ENCODE results near the gene NUDT9.

Gene NUDT9

DNA sequence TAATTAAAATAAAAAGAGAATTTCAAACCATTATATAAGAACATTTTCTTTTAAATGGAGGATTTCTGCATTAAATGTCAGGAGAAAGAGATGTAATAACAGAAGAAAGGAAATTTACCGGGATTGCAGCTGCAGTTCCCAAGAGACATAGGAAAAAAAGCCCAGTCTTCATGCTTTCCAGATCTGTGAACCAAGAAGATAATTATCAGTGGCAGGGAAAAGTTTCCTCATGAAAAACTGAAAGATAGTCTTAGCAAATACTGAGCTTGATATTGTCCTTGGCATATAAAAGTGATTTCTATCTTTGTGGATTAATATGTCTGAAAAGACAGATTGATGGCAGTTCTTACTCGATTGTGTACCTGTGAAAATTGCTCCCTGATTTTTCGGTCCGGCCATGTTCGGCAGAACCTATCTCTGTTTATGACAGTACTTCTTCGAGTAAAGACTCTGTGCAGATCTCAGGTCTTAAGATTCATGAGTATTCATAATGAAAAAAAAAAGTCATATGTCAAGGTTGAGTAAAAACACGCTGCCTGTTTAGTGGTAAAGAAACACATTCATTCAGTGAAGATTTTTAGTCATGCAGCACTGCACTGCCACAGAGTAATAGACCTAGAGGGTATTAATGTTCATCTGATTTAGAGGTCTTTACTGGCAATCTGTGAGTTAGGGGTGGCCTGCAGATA, 77.2 kb downstream of the NUDT9 start:
- no peak overlapping the region for H3K4me3 ChIP-seq (ENCODE audit: control insufficient read depth, low read depth, low read length)
- DNase-seq (ENCODE audit: low read depth), result no peak
- TF ChIP-seq, protein P1, sequence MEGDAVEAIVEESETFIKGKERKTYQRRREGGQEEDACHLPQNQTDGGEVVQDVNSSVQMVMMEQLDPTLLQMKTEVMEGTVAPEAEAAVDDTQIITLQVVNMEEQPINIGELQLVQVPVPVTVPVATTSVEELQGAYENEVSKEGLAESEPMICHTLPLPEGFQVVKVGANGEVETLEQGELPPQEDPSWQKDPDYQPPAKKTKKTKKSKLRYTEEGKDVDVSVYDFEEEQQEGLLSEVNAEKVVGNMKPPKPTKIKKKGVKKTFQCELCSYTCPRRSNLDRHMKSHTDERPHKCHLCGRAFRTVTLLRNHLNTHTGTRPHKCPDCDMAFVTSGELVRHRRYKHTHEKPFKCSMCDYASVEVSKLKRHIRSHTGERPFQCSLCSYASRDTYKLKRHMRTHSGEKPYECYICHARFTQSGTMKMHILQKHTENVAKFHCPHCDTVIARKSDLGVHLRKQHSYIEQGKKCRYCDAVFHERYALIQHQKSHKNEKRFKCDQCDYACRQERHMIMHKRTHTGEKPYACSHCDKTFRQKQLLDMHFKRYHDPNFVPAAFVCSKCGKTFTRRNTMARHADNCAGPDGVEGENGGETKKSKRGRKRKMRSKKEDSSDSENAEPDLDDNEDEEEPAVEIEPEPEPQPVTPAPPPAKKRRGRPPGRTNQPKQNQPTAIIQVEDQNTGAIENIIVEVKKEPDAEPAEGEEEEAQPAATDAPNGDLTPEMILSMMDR (conservative IDR thresholded peaks at IDR 0.05; ENCODE audit: control insufficient read depth, insufficient read depth, low read depth, low read length), result no peak

DNA sequence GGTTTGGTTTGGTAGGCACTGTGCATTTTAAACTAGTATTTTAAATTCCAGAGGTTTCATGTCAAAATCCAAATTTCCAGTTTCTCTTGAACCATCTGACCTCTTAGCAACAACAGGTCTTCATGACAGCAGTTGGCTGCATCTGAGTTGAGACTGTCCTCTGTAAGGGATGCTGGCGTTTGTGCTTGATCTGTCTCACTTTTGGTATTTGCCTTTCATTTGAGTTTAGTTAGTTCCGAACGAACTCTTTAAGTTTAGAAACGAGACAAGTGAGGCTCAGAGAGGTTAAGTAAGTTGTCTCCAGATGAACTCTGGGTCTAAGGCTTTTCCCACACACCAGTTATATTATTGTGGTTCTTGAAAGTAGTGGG, 77.7 kb downstream of the NUDT9 start:
- TF ChIP-seq, protein P1 (conservative IDR thresholded peaks at IDR 0.05; ENCODE audit: control insufficient read depth, insufficient read depth, low read depth, low read length), result no peak
- DNase-seq (ENCODE audit: low read depth), result no peak
- H3K4me3 ChIP-seq (ENCODE audit: control insufficient read depth, low read depth, low read length), result no peak overlapping the region

DNA sequence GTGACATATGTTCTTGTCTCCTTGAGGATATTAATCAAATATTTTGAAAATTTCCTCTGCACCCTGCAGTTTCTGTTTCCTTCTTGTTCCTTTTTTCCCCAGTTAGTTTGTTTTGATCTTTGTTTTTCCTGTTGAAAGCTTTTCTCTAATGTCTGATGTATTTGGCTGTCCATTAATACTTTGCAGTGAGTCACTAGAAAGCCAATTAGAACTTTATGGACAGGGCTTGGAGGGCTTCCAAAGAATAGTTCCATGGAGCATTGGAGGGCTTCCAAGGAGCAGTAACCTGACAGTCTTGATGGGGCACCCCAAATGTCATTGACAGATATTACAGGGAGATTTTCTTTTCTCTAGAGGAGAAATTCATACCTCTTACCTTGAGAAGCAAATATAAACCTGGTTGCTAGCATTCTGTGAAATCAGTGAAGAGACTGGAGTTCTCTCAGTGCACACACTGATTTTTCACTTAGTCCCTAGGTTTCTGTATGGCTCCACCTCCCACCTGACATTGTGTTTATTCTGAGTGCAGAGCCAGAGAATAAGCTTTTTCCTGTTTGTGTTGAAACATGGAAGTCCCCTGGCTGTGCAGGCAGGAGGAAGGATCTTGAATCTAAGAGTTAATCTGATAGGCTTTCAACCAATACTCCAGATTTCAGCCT, 80.3 kb downstream of the NUDT9 start:
- TF ChIP-seq, protein P1 (conservative IDR thresholded peaks at IDR 0.05; ENCODE audit: control insufficient read depth, insufficient read depth, low read depth, low read length), result no peak
- DNase-seq (ENCODE audit: low read depth), result peak; percentile 54
- no peak overlapping the region for H3K4me3 ChIP-seq (ENCODE audit: control insufficient read depth, low read depth, low read length)

DNA sequence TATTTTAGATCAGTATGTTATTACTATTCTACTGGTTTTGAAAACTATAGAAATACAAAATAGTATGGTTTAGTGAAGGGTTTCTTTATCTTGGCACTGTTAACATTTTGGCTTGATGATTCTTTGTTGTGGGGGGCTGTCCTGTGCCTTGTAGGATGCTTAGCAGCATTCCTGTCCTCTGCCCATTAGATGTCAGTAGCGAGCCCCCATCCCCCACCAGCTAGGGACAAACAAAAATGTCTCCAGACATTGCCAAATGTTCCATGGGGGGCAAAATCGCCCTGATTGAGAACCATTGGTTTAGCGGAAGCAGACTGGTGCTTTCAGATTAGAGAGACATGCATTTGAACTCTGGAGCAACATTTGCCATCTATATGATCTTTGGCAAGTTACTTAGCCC, 83.5 kb downstream of the NUDT9 start:
- TF ChIP-seq, protein P1 (conservative IDR thresholded peaks at IDR 0.05; ENCODE audit: control insufficient read depth, insufficient read depth, low read depth, low read length), result peak; percentile 32
- H3K4me3 ChIP-seq (ENCODE audit: control insufficient read depth, low read depth, low read length), result no peak overlapping the region
- DNase-seq (ENCODE audit: low read depth), result no peak

DNA sequence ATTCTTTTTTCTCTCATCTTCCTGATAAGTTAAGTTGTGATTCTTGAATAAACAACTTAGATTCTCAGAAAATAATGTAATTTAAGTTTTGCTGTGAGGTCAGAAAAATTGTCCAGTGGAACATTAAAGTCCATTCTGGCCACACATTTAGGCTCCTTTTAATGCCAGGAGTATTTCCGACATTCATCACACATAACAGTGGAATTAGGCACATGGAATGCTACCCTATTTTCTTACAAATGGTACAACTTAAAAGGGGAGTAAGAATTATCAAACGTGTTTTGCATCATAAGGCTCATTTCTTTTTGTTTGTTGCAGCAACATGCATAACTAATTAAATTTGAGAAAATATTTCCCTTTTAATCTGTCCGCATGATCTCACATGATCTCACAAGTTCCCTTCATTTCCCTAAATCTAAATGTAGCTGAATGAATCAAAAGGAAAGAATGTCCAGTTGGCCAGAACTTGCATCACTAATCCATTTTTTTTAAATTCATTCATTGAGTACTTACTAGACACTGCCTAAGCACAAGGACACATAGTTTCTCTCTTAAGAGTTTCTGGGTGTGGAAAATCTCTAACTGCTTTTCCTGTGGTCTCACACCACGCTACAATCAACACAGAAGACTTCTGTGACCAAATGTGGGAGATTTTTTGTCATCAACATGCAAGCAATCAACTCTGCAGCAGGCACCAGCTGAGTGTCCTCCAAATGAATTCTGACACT, 84.8 kb downstream of the NUDT9 start:
- TF ChIP-seq, protein P1 (conservative IDR thresholded peaks at IDR 0.05; ENCODE audit: control insufficient read depth, insufficient read depth, low read depth, low read length), result no peak
- peak; percentile 92 for DNase-seq (ENCODE audit: low read depth)
- no peak overlapping the region for H3K4me3 ChIP-seq (ENCODE audit: control insufficient read depth, low read depth, low read length)

Measured in fibroblast of mammary gland (primary cell).